Stomach (tissue), 9 donors: ENCODE results near the gene PTPRM. TPM values are rescaled to one million over a fixed set of nuclear protein-coding genes. Genes with fewer than 3 reads are reported as not detected.

ENCODE experiments used
- DNase-seq, 2 donors: peaks; one replicate each; pipeline versions ENCODE4 v3.0.0 to v3.0.0-alpha.2; 2013 to 2019
- H3K27ac ChIP-seq, 5 donors: fragments of 200-600 bp in 4 of 5; sonication (generic) in 4 of 5; one replicate each; pipeline ENCODE4 v1.5.1; 2013 to 2019; ENCODE audit warnings: mild to moderate bottlenecking in 1 of 5, moderate library complexity in 1 of 5
- H3K27me3 ChIP-seq, 3 donors: fragments of 200-600 bp; sonication (generic); one replicate each; pipeline ENCODE4 v1.5.1; 2017 to 2019; ENCODE audit warnings: mixed run types in 1 of 3
- H3K36me3 ChIP-seq, 4 donors: fragments of 200-600 bp; sonication (generic); 1 replicate in 3 of 4; 2 replicates in 1 of 4; pipeline ENCODE4 v1.5.1; 2016 to 2019
- H3K4me1 ChIP-seq, 4 donors: fragments of 200-600 bp; sonication (generic); one replicate each; pipeline ENCODE4 v1.5.1; 2016 to 2019
- H3K4me3 ChIP-seq, 4 donors: fragments of 200-600 bp; sonication (generic) in 3 of 4; one replicate each; pipeline ENCODE4 v1.5.1; 2016 to 2019; ENCODE audit warnings: mild to moderate bottlenecking in 1 of 4
- H3K9me3 ChIP-seq, 4 donors: fragments of 200-600 bp; sonication (generic); one replicate each; pipeline ENCODE4 v1.5.1; 2016 to 2019
- CTCF ChIP-seq, 7 experiments: fragments of 450-650 bp in 4 of 7; fragments of 200-600 bp in 3 of 7; sonication (generic) in 3 of 7; IDR thresholded peaks; one replicate each; pipeline ENCODE4 v1.5.1; 2016 to 2019; ENCODE audit warnings: antibody characterized with exemption in 7 of 7, control low read depth in 2 of 7, mild to moderate bottlenecking in 1 of 7
- EP300 ChIP-seq: sonication (generic); formaldehyde crosslinking; IDR thresholded peaks from one replicate; pipeline ENCODE4 v1.6.1; 2017; ENCODE audit warnings: antibody characterized with exemption
- POLR2A ChIP-seq, 4 donors: fragments of 450-650 bp; IDR thresholded peaks; one replicate each; pipeline ENCODE4 v1.6.1; 2016; ENCODE audit warnings: antibody characterized with exemption in 4 of 4, control low read depth in 2 of 4, mild to moderate bottlenecking in 1 of 4, moderate library complexity in 1 of 4
- POLR2AphosphoS5 ChIP-seq, 3 donors: sonication (generic); formaldehyde crosslinking; IDR thresholded peaks; one replicate each; pipeline ENCODE4 v1.6.1; 2016; ENCODE audit warnings: antibody characterized with exemption in 3 of 3
- WGBS, 5 donors: extraction: QIAGEN DNeasy Blood & Tissue Kit in 3 of 5; methylation state at CpG; one replicate each; pipeline versions ENCODE4 v1.1.5 to v1.1.7; 2013 to 2018; 5-methylcytosine and 5-hydroxymethylcytosine counted together
- intact Hi-C: fragments of 100-400 bp; cut with DNase I; formaldehyde crosslinking; loops from one replicate; pipeline ENCODE4 v1.15.1; 2023; ENCODE audit warnings: low total_unique reads
- polyA plus RNA-seq, 3 donors: library from polyadenylated mRNA; stranded (reverse); fragments of 200-250 nt; gene quantifications; one replicate each; pipeline ENCODE4 v1.2.3, GENCODE V29; 2013
- total RNA-seq, 5 donors: library from RNA; depleted of rRNA; stranded (reverse); fragments of >200 nt; gene quantifications; one replicate each; pipeline versions ENCODE4 v1.1.0 to v1.2.3, GENCODE V29; 2014 to 2016
- donor health status: healthy with polysubstance abuse.
- donor health status: Bipolar disorder and iron deficiency.
- donor health status: healthy.

The PTPRM gene
- total and polyA plus RNA-seq, 8 donors, result 7.5 to 246 (median 58.2) TPM

- no peak overlapping the region for H3K27ac ChIP-seq
- H3K4me3 ChIP-seq, result no peak overlapping the region
- WGBS, 5 donors, result 92 to 96% (median 94%) methylated on average over 4 of the region's 4 CpGs
- H3K36me3 ChIP-seq, result no peaks in the 10 kb centered on the region
- H3K4me1 ChIP-seq, result peaks cover 0 to 15% (median 0%) of the 10 kb centered on the region in 4 donors
- intact Hi-C loops, result no loop called here
- H3K27me3 ChIP-seq, result no peaks in the 10 kb centered on the region
- no peaks in the 10 kb centered on the region for H3K9me3 ChIP-seq
- no peak for DNase-seq
- TF ChIP-seq POLR2A (IDR thresholded peaks at IDR 0.05), result no peak
These were observed 117.2 kb downstream of the PTPRM start for GRCh38 chr18:7684357-7684756.

- 70 to 80% (median 77%) methylated on average over 3 of the region's 3 CpGs for WGBS, 5 donors
- no peak for TF ChIP-seq CTCF (IDR thresholded peaks at IDR 0.05)
- no peak for TF ChIP-seq EP300
- no peak for TF ChIP-seq POLR2AphosphoS5 (IDR thresholded peaks at IDR 0.05)
- no peak for TF ChIP-seq POLR2A (IDR thresholded peaks at IDR 0.05)
- Histone ChIP-seq H3K9me3 (no peaks in the 10 kb centered on the region), H3K4me1 (peaks cover 0 to 15% (median 0%) of the 10 kb centered on the region in 4 donors), H3K27ac (no peak overlapping the region), H3K27me3 (no peaks in the 10 kb centered on the region), H3K36me3 (no peaks in the 10 kb centered on the region), H3K4me3 (no peak overlapping the region)
- intact Hi-C loops, result no loop called here
- DNase-seq, result no peak
These were observed 117.8 kb downstream of the PTPRM start for GRCh38 chr18:7684966-7685365.

- H3K4me1 ChIP-seq, result peaks cover 0 to 14% (median 0%) of the 10 kb centered on the region in 4 donors
- H3K4me3 ChIP-seq, result no peak overlapping the region
- no peak overlapping the region for H3K27ac ChIP-seq
- H3K9me3 ChIP-seq, result no peaks in the 10 kb centered on the region
- H3K36me3 ChIP-seq, result no peaks in the 10 kb centered on the region
- WGBS, 5 donors, result 22 to 63% (median 41%) methylated on average over 1 of the region's 1 CpG
- DNase-seq, result no peak
- no peak for TF ChIP-seq POLR2AphosphoS5 (IDR thresholded peaks at IDR 0.05)
- H3K27me3 ChIP-seq, result no peaks in the 10 kb centered on the region
- intact Hi-C loops, result no loop called here
These were observed 119.2 kb downstream of the PTPRM start for GRCh38 chr18:7686278-7686677.

- H3K4me1 ChIP-seq, result peaks cover 0 to 13% (median 0%) of the 10 kb centered on the region in 4 donors
- no peak overlapping the region for H3K27ac ChIP-seq
- 90 to 94% (median 91%) methylated on average over 3 of the region's 3 CpGs for WGBS, 5 donors
- intact Hi-C loops, result no loop called here
- H3K27me3 ChIP-seq, result no peaks in the 10 kb centered on the region
- no peaks in the 10 kb centered on the region for H3K36me3 ChIP-seq
- TF ChIP-seq EP300 (no peak), POLR2A (IDR thresholded peaks at IDR 0.05) (no peak), CTCF (IDR thresholded peaks at IDR 0.05) (no peak), POLR2AphosphoS5 (IDR thresholded peaks at IDR 0.05) (no peak)
- no peak for DNase-seq
- H3K4me3 ChIP-seq, result no peak overlapping the region
- H3K9me3 ChIP-seq, result no peaks in the 10 kb centered on the region
These were observed 121.5 kb downstream of the PTPRM start for GRCh38 chr18:7688580-7688979.

GRCh38 chr18:7691206-7691605 lies 124.1 kb downstream of the PTPRM start:
- WGBS, 5 donors, result 92 to 96% (median 95%) methylated on average over 3 of the region's 3 CpGs
- Histone ChIP-seq H3K9me3 (no peaks in the 10 kb centered on the region), H3K4me1 (peaks cover 0 to 7% (median 0%) of the 10 kb centered on the region in 4 donors), H3K4me3 (no peak overlapping the region), H3K27me3 (no peaks in the 10 kb centered on the region), H3K36me3 (no peaks in the 10 kb centered on the region), H3K27ac (no peak overlapping the region)
- TF ChIP-seq CTCF (IDR thresholded peaks at IDR 0.05) (no peak), EP300 (no peak), POLR2A (IDR thresholded peaks at IDR 0.05) (no peak), POLR2AphosphoS5 (IDR thresholded peaks at IDR 0.05) (no peak)
- DNase-seq, result no peak
- intact Hi-C loops, result no loop called here
